CD14-positive monocyte (primary cell): Measurements from ENCODE around the gene KLHL8. TPM values are rescaled to one million over a fixed set of nuclear protein-coding genes. Genes with fewer than 3 reads are reported as not detected.
"Not testable (repeated sequence)": the region's sequence is repeated elsewhere in the genome, so short reads cannot be mapped to it uniquely, and the experiment has no call there.

Source experiments
- DNase-seq, 3 donors: peaks; one replicate each; pipeline ENCODE4 v3.0.0-alpha.2; 2011 to 2022
- H2AFZ ChIP-seq: 2 replicates; pipeline ENCODE4 v1.6.0; 2012; ENCODE audit warnings: mild to moderate bottlenecking, low read depth, low read length, inconsistent platforms; ENCODE audit not compliant: insufficient read depth, poor library complexity, severe bottlenecking
- H3K27ac ChIP-seq, 2 donors: 1 replicate in 1 of 2; 2 replicates in 1 of 2; pipeline ENCODE4 v1.5.1; 2012 to 2013; ENCODE audit warnings: low read length in 2 of 2, control low read depth in 1 of 2, inconsistent platforms in 1 of 2, low read depth in 1 of 2, mild to moderate bottlenecking in 1 of 2
- H3K27me3 ChIP-seq, 2 donors: one replicate each; pipeline versions ENCODE4 v1.6.0 to v1.6.1; 2011 to 2013; ENCODE audit warnings: low read length in 2 of 2; ENCODE audit not compliant: control insufficient read depth in 2 of 2, insufficient read depth in 2 of 2
- H3K36me3 ChIP-seq, 2 donors: replicated peaks in 1 of 2; 1 replicate in 1 of 2; 2 replicates in 1 of 2; pipeline versions ENCODE4 v1.5.1 to v1.6.1; 2012 to 2013; ENCODE audit warnings: low read length in 2 of 2, control low read depth in 1 of 2, inconsistent platforms in 1 of 2, mild to moderate bottlenecking in 1 of 2; ENCODE audit not compliant: insufficient read depth in 2 of 2, control insufficient read depth in 1 of 2
- H3K4me1 ChIP-seq, 2 donors: 1 replicate in 1 of 2; 2 replicates in 1 of 2; pipeline versions ENCODE4 v1.5.1 to v1.6.1; 2012 to 2013; ENCODE audit warnings: low read length in 2 of 2, control low read depth in 1 of 2, inconsistent platforms in 1 of 2, mild to moderate bottlenecking in 1 of 2, moderate library complexity in 1 of 2; ENCODE audit not compliant: insufficient read depth in 2 of 2, control insufficient read depth in 1 of 2
- H3K4me2 ChIP-seq: replicated peaks from 2 replicates; pipeline ENCODE3; 2012; ENCODE audit warnings: low read length, moderate library complexity, mild to moderate bottlenecking; ENCODE audit not compliant: poor library complexity, severe bottlenecking; ENCODE audit errors: extremely low read depth
- H3K4me3 ChIP-seq, 3 experiments: fragments of 200-600 bp in 1 of 3; sonication (generic) in 1 of 3; replicated peaks in 1 of 3; 1 replicate in 2 of 3; 2 replicates in 1 of 3; pipeline ENCODE4 v1.5.1; 2011 to 2013; ENCODE audit warnings: low read length in 3 of 3, mild to moderate bottlenecking in 3 of 3, control low read depth in 2 of 3, low read depth in 2 of 3, inconsistent platforms in 1 of 3, moderate library complexity in 1 of 3
- H3K79me2 ChIP-seq: 2 replicates; pipeline ENCODE4 v1.6.0; 2012; ENCODE audit warnings: mild to moderate bottlenecking, control low read depth, inconsistent platforms, low read length, moderate library complexity; ENCODE audit not compliant: insufficient read depth
- H3K9ac ChIP-seq: 2 replicates; pipeline ENCODE4 v1.6.0; 2017; ENCODE audit warnings: low read length, mild to moderate bottlenecking; ENCODE audit not compliant: insufficient read depth, poor library complexity, severe bottlenecking
- H3K9me3 ChIP-seq, 2 donors: replicated peaks in 1 of 2; 1 replicate in 1 of 2; 2 replicates in 1 of 2; pipeline versions ENCODE4 v1.5.1 to v1.6.1; 2012 to 2013; ENCODE audit warnings: low read length in 2 of 2, control low read depth in 1 of 2; ENCODE audit not compliant: control insufficient read depth in 1 of 2, insufficient read depth in 1 of 2
- H4K20me1 ChIP-seq: 2 replicates; pipeline ENCODE4 v1.6.0; 2012; ENCODE audit warnings: mild to moderate bottlenecking, low read length, control low read depth, moderate library complexity; ENCODE audit not compliant: insufficient read depth
- H3K27ac Mint-ChIP-seq, 7 donors: one replicate each; pipeline ENCODE4 v1.8.0; 2020; ENCODE audit warnings: mild to moderate bottlenecking in 7 of 7, mixed read lengths in 7 of 7, moderate library complexity in 6 of 7, inconsistent platforms in 2 of 7
- H3K27me3 Mint-ChIP-seq, 3 donors: one replicate each; pipeline ENCODE4 v1.8.0; 2021 to 2022; ENCODE audit warnings: low read depth in 3 of 3, mild to moderate bottlenecking in 3 of 3, mixed read lengths in 3 of 3, moderate library complexity in 3 of 3, inconsistent platforms in 1 of 3
- H3K36me3 Mint-ChIP-seq, 2 donors: one replicate each; pipeline ENCODE4 v1.8.0; 2020; ENCODE audit warnings: mixed read lengths in 2 of 2, inconsistent platforms in 1 of 2, mild to moderate bottlenecking in 1 of 2
- H3K4me1 Mint-ChIP-seq: one replicate; pipeline ENCODE4 v1.8.0; 2020; ENCODE audit warnings: mild to moderate bottlenecking, mixed read lengths
- H3K4me3 Mint-ChIP-seq, 2 donors: one replicate each; pipeline ENCODE4 v1.8.0; 2020; ENCODE audit warnings: mild to moderate bottlenecking in 2 of 2, mixed read lengths in 2 of 2, moderate library complexity in 1 of 2
- H3K9me3 Mint-ChIP-seq, 7 donors: one replicate each; pipeline ENCODE4 v1.8.0; 2020 to 2022; ENCODE audit warnings: mixed read lengths in 7 of 7, mild to moderate bottlenecking in 6 of 7, moderate library complexity in 6 of 7, inconsistent platforms in 2 of 7
- WGBS: methylation state at CpG from one replicate; pipeline ENCODE4 v1.1.5; 2013; ENCODE audit warnings: missing lambda C conversion rate; ENCODE audit not compliant: insufficient coverage; 5-methylcytosine and 5-hydroxymethylcytosine counted together
- intact Hi-C, 2 donors: fragments of 100-400 bp; cut with micrococcal nuclease; formaldehyde crosslinking; loops; one replicate each; pipeline versions ENCODE4 v1.15.0 to v1.15.1; 2023
- polyA plus RNA-seq, 3 donors: library from polyadenylated mRNA; depleted of rRNA in 1 of 3; unstranded in 2 of 3; stranded (reverse) in 1 of 3; fragments of 300-500 nt in 2 of 3; fragments of >200 nt in 1 of 3; fragmentation: Illumina TruSeq in 2 of 3; gene quantifications; 1 replicate in 2 of 3; 2 replicates in 1 of 3; pipeline ENCODE4 v1.2.3, GENCODE V29; 2012 to 2021
- TF ChIP-seq, protein P1 (sequence below): fragments of 200-600 bp; IDR thresholded peaks from one replicate; pipeline ENCODE4 v1.8.0; 2022; ENCODE audit warnings: antibody characterized with exemption, mild to moderate bottlenecking

KLHL8 gene
- polyA plus RNA-seq, 3 donors = 7.5 to 28.6 (median 23.7) TPM

DNA sequence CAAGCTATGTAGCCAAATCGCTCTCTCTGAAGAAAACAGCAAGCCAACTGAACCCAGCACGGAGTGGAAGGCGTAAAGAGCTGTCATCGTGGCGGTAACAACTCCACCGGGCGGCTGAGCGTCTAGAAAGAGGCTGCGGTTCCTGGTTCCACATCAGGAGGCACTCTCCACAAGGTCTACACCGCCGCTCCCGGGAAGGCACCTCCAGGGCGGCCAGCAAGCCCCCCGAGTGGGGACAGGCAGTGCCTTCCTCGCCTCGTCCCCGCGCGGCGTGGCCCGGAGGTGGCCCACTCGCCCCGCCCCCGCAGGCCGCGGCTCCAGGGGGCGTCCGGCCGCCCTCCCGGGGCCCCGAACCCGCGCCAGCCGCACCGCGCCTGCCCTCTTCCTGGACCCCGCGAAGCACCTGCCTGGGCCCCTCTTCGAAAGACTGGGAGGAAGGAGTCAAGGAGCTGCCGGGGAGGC is 755 bp downstream of the KLHL8 start:
- H3K9ac ChIP-seq = peak overlapping the region; percentile 95
- Mint-ChIP-seq H3K27me3 (peaks cover 2% of the 10 kb centered on the region in 3 donors), H3K36me3 (peaks cover 0 to 5% of the 10 kb centered on the region in 2 donors), H3K4me3 (peak overlapping the region; percentile 83 to 98), H3K9me3 (no peaks in the 10 kb centered on the region), H3K4me1 (peaks cover 39% of the 10 kb centered on the region), H3K27ac (peak overlapping the region; percentile 81 to 96 (median 91))
- H3K9me3 ChIP-seq = no peaks in the 10 kb centered on the region
- H3K36me3 ChIP-seq = no peaks in the 10 kb centered on the region
- peak; percentile 29 to 45 (median 40) for DNase-seq
- peak overlapping the region; percentile 90 for H3K4me2 ChIP-seq
- intact Hi-C loops = loop anchor here in 1 of 2 donors (10.0 kb wide), 1 partner anchor 305 kb away; no protein-coding TSS in a partner anchor
- H2AFZ ChIP-seq = peak overlapping the region; percentile 99
- peaks cover 15 to 42% of the 10 kb centered on the region in 2 donors for H3K4me1 ChIP-seq
- peak overlapping the region; percentile 59 to 100 (median 100) for H3K4me3 ChIP-seq
- peak overlapping the region; percentile 92 to 94 for H3K27ac ChIP-seq
- TF ChIP-seq, protein P1, sequence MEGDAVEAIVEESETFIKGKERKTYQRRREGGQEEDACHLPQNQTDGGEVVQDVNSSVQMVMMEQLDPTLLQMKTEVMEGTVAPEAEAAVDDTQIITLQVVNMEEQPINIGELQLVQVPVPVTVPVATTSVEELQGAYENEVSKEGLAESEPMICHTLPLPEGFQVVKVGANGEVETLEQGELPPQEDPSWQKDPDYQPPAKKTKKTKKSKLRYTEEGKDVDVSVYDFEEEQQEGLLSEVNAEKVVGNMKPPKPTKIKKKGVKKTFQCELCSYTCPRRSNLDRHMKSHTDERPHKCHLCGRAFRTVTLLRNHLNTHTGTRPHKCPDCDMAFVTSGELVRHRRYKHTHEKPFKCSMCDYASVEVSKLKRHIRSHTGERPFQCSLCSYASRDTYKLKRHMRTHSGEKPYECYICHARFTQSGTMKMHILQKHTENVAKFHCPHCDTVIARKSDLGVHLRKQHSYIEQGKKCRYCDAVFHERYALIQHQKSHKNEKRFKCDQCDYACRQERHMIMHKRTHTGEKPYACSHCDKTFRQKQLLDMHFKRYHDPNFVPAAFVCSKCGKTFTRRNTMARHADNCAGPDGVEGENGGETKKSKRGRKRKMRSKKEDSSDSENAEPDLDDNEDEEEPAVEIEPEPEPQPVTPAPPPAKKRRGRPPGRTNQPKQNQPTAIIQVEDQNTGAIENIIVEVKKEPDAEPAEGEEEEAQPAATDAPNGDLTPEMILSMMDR = peak; percentile 36
- H3K79me2 ChIP-seq = peaks cover 56% of the 10 kb centered on the region
- no peaks in the 10 kb centered on the region for H3K27me3 ChIP-seq
- peaks cover 9% of the 10 kb centered on the region for H4K20me1 ChIP-seq
- under 1% methylated on average over 39 of the region's 40 CpGs for WGBS

DNA sequence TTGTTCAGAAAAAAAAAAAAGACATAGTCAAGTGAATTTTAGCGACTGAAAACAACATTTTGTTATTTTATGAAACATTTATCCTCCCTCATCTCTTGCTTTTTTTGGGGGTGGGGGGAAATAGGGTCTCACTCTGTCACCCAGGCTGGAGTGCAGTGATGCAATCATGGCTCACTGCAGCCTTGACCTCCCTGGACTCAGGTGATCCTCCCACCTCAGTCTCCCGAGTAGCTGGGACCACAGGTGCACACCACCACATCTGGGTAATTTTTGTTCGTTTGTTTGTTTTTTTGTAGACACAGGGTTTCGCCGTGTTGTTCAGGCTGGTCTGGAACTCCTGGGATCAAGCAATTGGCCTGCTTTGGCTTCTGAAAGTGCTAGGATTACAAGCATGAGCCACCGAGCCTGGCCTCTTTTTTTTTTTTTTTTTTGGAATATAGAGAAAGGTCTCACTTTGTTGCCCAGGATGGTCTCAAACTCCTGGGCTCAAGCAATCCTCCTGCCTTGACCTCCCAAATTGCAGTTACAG is 3.1 kb downstream of the KLHL8 start:
- H3K4me3 ChIP-seq, DNase-seq, H3K4me2 ChIP-seq, H3K27me3 Mint-ChIP-seq, H3K36me3 ChIP-seq, H3K36me3 Mint-ChIP-seq, H3K9me3 ChIP-seq, intact Hi-C loops, H3K27me3 ChIP-seq, H3K9me3 Mint-ChIP-seq, H3K27ac Mint-ChIP-seq, H3K4me3 Mint-ChIP-seq, H3K27ac ChIP-seq, H3K9ac ChIP-seq, H2AFZ ChIP-seq: not testable (repeated sequence)
- WGBS = 95% methylated on average over 3 of the region's 6 CpGs
- peaks cover 80% of the 10 kb centered on the region for H3K79me2 ChIP-seq
- H4K20me1 ChIP-seq = peaks cover 12% of the 10 kb centered on the region
- peaks cover 32 to 64% of the 10 kb centered on the region in 2 donors for H3K4me1 ChIP-seq
- peaks cover 53% of the 10 kb centered on the region for H3K4me1 Mint-ChIP-seq
